ENCODE measurements around the gene DDX42.

DDX42 gene

DNA sequence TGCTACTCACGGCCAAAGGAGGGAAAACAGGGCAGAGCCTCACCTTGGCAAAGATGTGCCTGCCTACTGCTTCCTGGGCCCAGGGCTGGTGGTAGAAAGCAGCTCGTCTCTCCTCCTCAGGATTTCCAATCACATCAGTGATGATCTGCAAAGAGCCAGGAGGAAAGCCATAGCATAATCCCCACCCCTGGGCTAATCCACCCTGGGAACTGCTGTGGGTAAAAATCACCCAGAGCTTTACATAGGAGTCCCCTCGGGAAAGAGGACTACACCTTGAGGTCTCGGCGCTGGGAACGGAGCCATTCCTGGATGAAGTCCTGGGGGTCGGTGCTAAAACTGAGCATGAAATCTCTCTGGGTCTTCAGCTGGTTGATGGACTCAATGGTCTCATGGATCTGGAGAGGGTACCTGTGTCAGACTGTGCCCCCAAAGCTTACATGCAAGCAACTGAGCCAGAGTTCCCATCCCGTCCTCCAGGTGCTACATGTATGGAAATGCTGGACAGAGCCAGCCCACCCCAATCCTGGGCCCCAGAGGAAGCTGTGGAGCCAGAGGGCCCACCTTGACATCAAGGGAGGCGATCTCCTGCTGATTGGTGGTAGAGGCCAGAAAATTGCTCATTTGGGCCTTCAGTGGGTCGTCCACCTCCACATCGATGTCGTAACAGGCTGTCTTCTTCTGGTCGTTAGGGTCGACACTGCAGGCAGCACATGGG lies 59.2 kb downstream of the DDX42 start:
- no peak for DNase-seq (ENCODE audit: low spot score)
- H3K27ac ChIP-seq = no peak overlapping the region
- no peak for TF ChIP-seq CTCF (IDR thresholded peaks at IDR 0.05)
- H3K4me3 ChIP-seq = no peak overlapping the region

GRCh38 chr17:63833741-63834373 lies 59.9 kb downstream of the DDX42 start:
- Histone ChIP-seq H3K27ac (no peak overlapping the region), H3K4me3 (no peak overlapping the region)
- DNase-seq (ENCODE audit: low spot score) = peak; percentile 31
- TF ChIP-seq CTCF (IDR thresholded peaks at IDR 0.05) = no peak

GRCh38 chr17:63834431-63835166 lies 60.6 kb downstream of the DDX42 start:
- Histone ChIP-seq H3K4me3 (no peak overlapping the region), H3K27ac (no peak overlapping the region)
- DNase-seq (ENCODE audit: low spot score) = peak; percentile 70
- no peak for TF ChIP-seq CTCF (IDR thresholded peaks at IDR 0.05)

DNA sequence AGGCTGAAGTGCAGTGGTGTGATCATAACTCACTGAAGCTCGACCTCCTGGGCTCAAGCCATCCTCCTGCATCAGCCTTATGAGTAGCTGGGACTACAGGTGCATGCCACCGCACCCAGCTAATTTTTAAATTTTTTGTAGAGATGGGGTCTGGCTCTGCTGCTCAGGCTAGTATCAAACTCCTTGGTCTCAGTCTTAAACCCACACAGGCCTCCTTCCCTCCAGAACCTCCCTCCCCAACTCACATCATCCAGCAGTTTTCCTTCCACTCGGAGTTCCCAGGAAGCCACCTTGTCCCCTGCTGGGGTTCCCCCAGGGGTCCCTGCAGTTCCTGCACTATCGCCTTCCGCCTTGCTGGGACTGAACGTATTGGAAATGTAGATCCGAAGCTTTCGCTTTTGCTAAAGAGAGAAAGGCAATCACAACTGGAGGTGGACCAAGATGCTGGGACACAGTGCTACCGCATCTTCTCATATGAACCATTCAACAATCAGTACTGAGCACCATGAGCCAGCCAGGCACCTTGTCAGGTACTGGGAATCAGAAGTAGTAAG lies 61.3 kb downstream of the DDX42 start:
- Histone ChIP-seq H3K27ac (no peak overlapping the region), H3K4me3 (no peak overlapping the region)
- TF ChIP-seq CTCF (IDR thresholded peaks at IDR 0.05) = no peak
- no peak for DNase-seq (ENCODE audit: low spot score)

- H3K4me3 ChIP-seq = no peak overlapping the region
- H3K27ac ChIP-seq = peak overlapping the region in 1 of 2 donors; percentile 91
- TF ChIP-seq CTCF (IDR thresholded peaks at IDR 0.05) = no peak
- DNase-seq (ENCODE audit: low spot score) = no peak
These were observed 62.8 kb downstream of the DDX42 start for GRCh38 chr17:63836811-63837210.

DNA sequence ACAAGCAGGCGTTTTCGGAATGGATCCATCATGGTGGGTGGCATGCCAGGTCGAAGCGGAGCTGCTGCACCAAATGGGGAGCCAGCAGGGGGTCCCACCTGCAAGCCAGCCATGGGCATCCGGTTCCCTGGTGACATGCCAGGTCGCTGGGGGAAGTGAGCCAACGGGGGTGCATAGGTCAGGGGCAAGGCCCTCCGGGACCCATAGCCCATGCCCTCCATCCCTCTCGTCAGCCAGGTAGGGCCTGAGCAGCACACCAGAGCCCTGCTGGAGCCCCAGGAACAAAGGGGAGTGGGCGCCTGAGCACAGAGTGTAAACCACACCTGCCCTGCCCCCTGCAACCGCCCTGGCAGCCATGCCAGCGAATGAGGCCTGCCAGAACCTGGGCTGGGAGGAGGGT lies 63.5 kb downstream of the DDX42 start:
- no peak for TF ChIP-seq CTCF (IDR thresholded peaks at IDR 0.05)
- no peak for DNase-seq (ENCODE audit: low spot score)
- H3K4me3 ChIP-seq = no peak overlapping the region
- H3K27ac ChIP-seq = peak overlapping the region; percentile 91 to 93

Measured in coronary artery (tissue), 2 donors.